GM20431 (cell line): ENCODE results near the gene CST11.

Source experiments
- in situ Hi-C: fragments of 300-500 bp; cut with MseI, MboI; formaldehyde crosslinking; loops from one replicate; pipeline ENCODE4 v1.15.0; 2020; ENCODE audit warnings: low sequenced_read_pairs; ENCODE audit not compliant: unreplicated experiment

Gene CST11

DNA sequence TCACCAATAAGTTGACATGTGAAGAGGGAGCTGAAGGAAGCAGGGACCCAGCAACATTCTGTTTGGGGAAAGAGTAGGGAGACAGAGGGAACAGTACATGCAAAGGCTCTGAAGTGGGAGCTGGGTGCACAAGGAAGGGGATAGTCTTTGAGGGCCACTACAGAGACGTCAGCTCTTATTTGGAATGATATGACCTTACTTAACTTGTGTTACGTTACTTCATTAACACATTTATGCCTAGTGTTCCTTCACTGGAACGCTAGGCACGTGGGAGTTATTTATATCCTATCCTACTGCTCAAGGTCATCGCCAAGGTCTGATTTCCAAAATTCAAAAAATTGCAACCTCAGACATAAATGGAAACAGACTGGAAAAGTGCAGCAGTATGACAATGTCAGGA lies 51.6 kb downstream of the CST11 start:
- in situ Hi-C loops, result no loop called here
